AG09319 (cell line): ENCODE measurements around the gene TP53I3.
"Not testable (repeated sequence)": the region's sequence is repeated elsewhere in the genome, so short reads cannot be mapped to it uniquely, and the experiment has no call there.

ENCODE experiments used
- DNase-seq: peaks from one replicate; pipeline ENCODE4 v3.0.0-alpha.2; 2010; ENCODE audit warnings: low read depth; ENCODE audit errors: extremely low read depth
- TF ChIP-seq, protein P1 (sequence below): IDR thresholded peaks from 2 replicates; pipeline ENCODE4 v1.5.1; 2011; ENCODE audit warnings: low read depth, mild to moderate bottlenecking, inconsistent platforms, low read length, moderate library complexity

TP53I3 gene

DNA sequence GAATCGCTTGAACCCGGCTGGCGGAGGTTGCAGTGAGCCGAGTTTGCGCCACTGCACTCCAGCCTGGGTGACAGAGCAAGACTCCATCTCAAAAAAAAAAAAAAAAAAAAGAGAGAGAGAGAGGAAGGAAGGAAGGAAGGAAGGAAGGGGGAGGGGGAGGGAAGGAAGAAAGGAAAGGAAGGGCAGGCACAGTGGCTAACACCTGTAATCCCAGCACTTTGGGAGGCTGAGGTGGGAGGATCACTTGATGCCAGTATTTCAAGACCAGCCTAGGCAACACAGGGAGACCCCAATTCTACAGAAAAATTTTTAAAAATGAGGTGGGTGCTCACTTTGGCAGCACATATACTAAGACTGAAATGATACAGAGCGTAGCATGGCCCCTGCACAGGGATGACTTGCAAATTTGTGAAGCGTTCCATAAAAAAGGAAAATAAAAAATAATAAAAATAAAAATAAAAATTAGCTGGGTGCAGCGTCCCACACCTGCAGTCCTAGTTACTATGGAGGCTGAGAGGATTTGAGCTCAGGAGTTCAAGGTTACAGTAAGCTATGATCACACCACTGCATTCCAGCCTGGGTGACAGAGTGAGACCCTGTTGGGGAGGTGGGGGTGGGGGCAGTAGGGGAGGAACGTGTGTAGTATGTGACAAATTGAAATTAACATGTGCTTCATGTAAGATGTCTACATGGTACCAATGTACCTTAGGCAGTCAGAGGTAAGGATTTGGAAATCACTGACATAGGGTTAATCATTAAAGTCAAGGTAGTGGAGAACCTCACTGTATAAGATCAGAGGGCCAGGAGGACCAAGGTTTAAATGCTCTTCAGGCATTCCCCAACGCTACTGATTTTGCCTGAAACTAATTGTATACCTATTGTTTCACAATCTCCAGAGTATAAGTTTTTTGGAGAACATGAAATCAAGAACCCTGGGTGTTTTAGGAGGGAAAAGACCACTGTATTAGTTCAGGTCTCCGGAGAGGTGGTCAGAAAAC lies 38.8 kb downstream of the TP53I3 start:
- TF ChIP-seq, protein P1, sequence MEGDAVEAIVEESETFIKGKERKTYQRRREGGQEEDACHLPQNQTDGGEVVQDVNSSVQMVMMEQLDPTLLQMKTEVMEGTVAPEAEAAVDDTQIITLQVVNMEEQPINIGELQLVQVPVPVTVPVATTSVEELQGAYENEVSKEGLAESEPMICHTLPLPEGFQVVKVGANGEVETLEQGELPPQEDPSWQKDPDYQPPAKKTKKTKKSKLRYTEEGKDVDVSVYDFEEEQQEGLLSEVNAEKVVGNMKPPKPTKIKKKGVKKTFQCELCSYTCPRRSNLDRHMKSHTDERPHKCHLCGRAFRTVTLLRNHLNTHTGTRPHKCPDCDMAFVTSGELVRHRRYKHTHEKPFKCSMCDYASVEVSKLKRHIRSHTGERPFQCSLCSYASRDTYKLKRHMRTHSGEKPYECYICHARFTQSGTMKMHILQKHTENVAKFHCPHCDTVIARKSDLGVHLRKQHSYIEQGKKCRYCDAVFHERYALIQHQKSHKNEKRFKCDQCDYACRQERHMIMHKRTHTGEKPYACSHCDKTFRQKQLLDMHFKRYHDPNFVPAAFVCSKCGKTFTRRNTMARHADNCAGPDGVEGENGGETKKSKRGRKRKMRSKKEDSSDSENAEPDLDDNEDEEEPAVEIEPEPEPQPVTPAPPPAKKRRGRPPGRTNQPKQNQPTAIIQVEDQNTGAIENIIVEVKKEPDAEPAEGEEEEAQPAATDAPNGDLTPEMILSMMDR, result no peak
- DNase-seq, result no peak

DNA sequence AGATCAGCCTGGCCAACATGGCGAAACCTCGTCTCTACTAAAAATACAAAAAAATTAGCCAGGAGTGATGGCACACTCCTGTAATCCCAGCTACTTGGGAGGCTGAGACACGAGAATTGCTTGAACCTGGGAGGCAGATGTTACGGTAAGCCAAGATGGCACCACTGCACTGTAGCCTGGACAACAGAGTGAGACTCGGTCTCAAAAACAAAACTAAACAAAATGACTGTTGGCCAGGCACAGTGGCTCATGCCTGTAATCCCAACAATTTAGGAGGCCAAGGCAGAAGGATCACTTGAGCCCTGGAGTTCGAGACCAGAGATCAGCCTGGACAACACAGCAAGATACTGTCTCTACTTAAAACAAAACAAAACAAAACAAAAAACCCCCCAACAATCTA lies 41.5 kb downstream of the TP53I3 start:
- DNase-seq, result not testable (repeated sequence)

DNA sequence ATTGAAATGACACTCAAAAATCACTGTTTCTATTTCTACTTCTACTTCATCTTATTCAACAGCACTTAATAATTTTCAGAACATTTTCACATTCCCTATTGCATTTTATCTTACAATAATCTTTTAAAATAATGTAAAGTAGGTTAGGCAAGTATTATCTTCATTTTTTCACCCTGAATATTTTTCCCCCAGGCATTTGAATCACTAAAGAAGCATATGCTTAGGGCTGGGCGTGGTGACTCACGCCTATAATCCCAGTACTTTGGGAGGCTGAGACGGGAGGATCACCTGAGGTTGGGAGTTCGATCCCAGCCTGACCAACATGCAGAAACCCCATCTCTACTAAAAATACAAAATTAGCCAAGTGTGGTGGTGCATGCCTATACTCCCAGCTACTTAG lies 44.1 kb downstream of the TP53I3 start:
- no peak for DNase-seq
- TF ChIP-seq, protein P1, result no peak

DNA sequence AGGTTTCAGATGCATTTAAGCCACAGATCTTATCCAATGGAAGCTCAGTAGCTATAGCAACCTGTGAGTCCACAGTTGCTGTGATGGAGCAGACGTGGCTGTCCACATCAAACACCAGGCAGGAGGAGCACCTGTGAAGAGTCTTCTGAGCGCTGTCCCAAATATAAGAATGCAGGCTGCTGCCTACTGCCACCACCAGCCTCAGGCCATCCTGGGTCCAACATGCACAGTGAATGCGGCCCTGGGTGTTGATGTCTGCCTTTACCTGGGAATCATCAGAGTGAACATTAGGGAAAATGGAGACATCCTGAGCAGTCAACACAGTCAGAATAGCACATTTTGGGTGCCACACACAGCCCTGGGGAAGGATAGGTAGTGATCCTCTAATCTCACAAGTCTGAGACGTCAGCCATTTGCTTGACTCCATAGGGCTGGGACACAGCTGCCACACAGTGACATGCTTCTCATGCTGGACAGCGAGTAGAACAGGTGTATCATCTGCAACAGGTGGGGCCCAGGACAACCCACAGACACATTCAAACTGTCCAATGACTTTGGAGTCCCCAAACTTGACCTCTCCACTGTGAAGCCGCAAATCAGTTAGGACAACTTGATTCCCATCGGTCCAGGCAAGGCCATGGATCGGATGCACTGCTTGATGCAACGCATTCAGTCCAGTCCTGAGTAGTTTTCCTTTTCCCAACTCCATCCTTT lies 45.7 kb downstream of the TP53I3 start:
- TF ChIP-seq, protein P1, result no peak
- DNase-seq, result no peak
